WI38 (cell line): ENCODE results near the gene SF3B6.
"Not testable (repeated sequence)": the region's sequence is repeated elsewhere in the genome, so short reads cannot be mapped to it uniquely, and the experiment has no call there.

Experiments
- H3K4me3 ChIP-seq: 2 replicates; pipeline ENCODE4 v1.5.1; 2011; ENCODE audit warnings: low read depth, mild to moderate bottlenecking, control low read depth, low read length
- TF ChIP-seq, protein P1 (sequence below): IDR thresholded peaks from 2 replicates; pipeline ENCODE4 v1.5.1; 2012; ENCODE audit warnings: low read depth, mild to moderate bottlenecking, control low read depth, low read length

The SF3B6 gene

DNA sequence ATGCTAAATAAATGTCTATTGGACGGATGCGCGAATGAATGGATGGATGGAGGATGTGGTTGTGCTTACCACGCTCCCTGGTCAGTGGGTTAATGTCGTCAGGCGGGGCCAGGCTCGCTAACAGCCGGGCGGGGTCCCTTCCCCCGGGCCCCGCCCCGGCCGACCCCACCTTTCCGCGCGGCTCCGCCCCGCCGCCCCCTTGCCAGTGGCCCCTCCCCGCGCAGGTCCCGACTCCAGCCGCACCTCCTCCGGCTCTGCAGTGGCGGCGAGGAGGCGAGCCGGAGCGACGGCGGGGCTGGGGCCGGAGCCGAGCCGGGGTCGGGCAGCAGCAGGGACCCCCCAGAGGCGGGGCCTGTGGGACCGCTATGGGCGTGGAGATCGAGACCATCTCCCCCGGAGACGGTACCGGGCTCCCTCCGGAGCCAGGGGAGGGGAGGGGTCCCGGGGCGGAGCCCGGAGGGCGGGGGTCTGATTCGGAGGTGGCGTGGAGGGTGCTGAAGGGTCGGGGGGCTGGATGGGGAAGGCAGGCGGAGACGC, 26.6 kb downstream of the SF3B6 start, which contains the start of gene FKBP1B:
TSS of gene FKBP1B (plus strand) at position 257 of the 537 bp plus-strand sequence. CDS start at position 366, 109 bp downstream.
- TF ChIP-seq, protein P1, sequence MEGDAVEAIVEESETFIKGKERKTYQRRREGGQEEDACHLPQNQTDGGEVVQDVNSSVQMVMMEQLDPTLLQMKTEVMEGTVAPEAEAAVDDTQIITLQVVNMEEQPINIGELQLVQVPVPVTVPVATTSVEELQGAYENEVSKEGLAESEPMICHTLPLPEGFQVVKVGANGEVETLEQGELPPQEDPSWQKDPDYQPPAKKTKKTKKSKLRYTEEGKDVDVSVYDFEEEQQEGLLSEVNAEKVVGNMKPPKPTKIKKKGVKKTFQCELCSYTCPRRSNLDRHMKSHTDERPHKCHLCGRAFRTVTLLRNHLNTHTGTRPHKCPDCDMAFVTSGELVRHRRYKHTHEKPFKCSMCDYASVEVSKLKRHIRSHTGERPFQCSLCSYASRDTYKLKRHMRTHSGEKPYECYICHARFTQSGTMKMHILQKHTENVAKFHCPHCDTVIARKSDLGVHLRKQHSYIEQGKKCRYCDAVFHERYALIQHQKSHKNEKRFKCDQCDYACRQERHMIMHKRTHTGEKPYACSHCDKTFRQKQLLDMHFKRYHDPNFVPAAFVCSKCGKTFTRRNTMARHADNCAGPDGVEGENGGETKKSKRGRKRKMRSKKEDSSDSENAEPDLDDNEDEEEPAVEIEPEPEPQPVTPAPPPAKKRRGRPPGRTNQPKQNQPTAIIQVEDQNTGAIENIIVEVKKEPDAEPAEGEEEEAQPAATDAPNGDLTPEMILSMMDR: no peak
- H3K4me3 ChIP-seq: peak within 1 kb of the TSS; percentile 68

DNA sequence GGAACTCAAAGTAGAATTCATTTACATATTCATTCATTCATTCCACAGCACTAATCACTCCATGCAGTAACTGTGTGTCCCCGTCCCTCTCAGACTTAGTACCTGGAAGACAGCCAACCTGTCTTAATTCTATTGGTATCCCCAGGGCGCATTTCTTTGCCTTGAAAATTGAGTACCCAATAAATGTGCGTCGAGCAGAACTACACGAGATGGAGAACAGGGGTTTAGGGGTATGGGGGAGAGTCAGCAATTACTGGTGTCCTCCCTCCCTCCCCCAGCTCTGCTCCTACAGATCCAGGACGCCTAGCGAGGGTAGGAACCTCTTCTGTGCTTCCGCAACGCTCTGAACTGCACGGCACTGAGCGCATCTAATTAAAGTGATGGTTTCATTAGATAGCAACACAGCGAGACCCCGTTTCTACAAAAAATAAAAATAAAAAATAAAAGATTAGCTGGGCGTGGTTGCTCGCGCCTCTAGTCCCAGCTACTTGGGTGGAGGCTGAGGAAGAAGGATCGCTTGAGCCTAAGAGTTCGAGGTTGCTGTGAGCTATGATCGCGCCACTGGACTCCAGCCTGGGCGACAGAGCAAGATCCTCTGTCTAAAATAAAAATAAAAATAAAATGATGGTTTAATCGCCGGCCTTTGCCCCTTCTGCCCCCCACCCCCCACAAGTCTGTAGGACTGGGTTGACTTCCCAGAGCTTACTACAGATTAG, 27.2 kb downstream of the SF3B6 start:
- H3K4me3 ChIP-seq: peak overlapping the region; percentile 68
- TF ChIP-seq, protein P1: no peak

DNA sequence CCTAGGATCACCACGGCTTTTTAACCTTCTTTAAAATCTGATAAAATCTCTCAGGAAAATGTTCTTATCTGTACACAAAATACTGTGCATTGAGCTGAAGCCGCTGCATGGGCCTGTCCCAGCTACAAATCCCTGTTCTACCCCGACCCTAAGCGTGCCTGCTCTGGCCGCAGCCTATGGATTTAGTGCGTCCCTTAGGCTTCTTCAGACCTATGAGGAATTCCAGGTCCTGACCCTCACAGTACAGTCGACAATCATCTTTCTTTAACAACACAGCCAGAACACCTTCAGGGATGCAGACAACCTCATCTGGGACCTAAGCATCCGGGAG, 28.5 kb downstream of the SF3B6 start:
- H3K4me3 ChIP-seq: no peak overlapping the region
- TF ChIP-seq, protein P1: no peak

DNA sequence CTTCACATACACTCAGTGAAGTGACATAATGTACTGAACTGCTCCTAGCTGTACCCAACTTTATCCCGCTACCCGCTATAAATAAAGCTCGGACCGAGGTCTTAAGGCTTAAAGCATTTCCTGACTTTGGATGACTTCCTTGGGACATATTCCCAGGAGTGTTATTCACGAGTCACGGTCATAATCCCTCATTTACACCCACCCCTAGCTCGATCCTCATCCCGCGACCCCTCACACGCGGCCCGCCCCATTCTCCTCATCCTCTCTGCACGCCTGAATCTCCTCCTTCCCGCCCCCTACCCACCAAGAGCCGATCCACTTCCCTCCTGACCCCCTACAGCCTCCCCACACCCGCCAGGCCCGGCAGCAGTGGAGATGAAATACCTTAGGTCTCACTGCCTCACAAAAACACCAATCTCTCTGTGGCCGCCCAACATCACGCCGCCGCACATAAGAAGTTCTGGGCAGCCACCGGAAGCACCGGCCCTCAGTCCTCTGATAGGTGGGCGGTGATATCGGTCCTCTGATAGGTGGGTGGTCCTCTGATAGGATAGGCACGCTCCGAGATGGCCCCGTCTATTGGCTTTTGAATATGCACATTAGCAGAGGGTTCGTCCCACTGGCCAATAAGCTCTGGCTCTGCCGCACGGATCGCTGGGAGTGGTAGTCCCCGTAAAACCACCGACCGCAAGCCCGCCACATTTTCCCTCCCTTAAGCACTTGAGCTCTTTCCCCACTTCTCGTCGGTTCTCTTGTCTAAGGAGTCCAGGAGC, 29.0 kb downstream of the SF3B6 start, which contains the start of gene WDCP:
TSS of gene WDCP (minus strand) at position 462 of the 773 bp plus-strand sequence. CDS start 7,897 bp downstream, outside the sequence.
- TF ChIP-seq, protein P1: no peak
- peak within 1 kb of the TSS; percentile 84 for H3K4me3 ChIP-seq

DNA sequence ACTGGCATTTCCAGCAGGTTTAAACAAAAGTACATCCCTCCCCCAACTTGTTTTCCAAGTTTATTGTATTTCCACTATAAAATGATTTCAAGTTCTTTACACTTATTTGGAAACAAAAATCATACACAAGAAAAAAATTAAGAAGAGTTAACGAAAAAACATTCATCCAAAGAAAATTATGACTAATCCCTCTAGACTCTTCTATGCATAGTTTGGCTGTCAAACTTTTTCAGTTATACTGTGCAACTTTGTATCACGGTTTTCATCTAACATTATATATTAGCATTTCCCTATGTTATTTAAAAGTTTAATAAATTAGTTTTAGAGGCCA, 29.6 kb downstream of the SF3B6 start:
- TF ChIP-seq, protein P1: no peak
- H3K4me3 ChIP-seq: peak overlapping the region; percentile 84

DNA sequence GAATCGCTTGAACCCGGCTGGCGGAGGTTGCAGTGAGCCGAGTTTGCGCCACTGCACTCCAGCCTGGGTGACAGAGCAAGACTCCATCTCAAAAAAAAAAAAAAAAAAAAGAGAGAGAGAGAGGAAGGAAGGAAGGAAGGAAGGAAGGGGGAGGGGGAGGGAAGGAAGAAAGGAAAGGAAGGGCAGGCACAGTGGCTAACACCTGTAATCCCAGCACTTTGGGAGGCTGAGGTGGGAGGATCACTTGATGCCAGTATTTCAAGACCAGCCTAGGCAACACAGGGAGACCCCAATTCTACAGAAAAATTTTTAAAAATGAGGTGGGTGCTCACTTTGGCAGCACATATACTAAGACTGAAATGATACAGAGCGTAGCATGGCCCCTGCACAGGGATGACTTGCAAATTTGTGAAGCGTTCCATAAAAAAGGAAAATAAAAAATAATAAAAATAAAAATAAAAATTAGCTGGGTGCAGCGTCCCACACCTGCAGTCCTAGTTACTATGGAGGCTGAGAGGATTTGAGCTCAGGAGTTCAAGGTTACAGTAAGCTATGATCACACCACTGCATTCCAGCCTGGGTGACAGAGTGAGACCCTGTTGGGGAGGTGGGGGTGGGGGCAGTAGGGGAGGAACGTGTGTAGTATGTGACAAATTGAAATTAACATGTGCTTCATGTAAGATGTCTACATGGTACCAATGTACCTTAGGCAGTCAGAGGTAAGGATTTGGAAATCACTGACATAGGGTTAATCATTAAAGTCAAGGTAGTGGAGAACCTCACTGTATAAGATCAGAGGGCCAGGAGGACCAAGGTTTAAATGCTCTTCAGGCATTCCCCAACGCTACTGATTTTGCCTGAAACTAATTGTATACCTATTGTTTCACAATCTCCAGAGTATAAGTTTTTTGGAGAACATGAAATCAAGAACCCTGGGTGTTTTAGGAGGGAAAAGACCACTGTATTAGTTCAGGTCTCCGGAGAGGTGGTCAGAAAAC, 30.3 kb downstream of the SF3B6 start:
- H3K4me3 ChIP-seq: peak overlapping the region; percentile 84
- TF ChIP-seq, protein P1: no peak

DNA sequence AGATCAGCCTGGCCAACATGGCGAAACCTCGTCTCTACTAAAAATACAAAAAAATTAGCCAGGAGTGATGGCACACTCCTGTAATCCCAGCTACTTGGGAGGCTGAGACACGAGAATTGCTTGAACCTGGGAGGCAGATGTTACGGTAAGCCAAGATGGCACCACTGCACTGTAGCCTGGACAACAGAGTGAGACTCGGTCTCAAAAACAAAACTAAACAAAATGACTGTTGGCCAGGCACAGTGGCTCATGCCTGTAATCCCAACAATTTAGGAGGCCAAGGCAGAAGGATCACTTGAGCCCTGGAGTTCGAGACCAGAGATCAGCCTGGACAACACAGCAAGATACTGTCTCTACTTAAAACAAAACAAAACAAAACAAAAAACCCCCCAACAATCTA, 33.0 kb downstream of the SF3B6 start:
- H3K4me3 ChIP-seq: not testable (repeated sequence)
